ENCODE data around the gene DDX28. TPM values are rescaled to one million over a fixed set of nuclear protein-coding genes. Genes with fewer than 3 reads are reported as not detected.
A peak's percentile ranks its signal among the peaks of the same experiment; 100 is the strongest.

The DDX28 gene
- total and polyA plus RNA-seq, 9 of the 15 experiments (the other 6 are each of a cell fraction or from before 2014, with no cell fraction given) = 2.8 to 24.5 (median 15.9) TPM

- no peak overlapping the region for H3K27ac ChIP-seq (ENCODE audit: extremely low read depth, low read depth, low read length)
- H3K9me3 ChIP-seq (replicated peaks; ENCODE audit: control insufficient read depth, insufficient read depth, low read depth, low read length) = no peaks in the 10 kb centered on the region
- H3K79me2 ChIP-seq (ENCODE audit: control insufficient read depth, insufficient read depth, low read length) = no peaks in the 10 kb centered on the region
- DNase-seq (ENCODE audit: extremely low read depth in 1 of 4, low spot score in 3 of 4) (peak; percentile 85 to 91 (median 88)), ATAC-seq (peak; percentile 100), FAIRE-seq (peak; percentile 95)
- H3K9me1 ChIP-seq (ENCODE audit: control insufficient read depth, insufficient read depth, low read length) = no peaks in the 10 kb centered on the region
- H4K20me1 ChIP-seq (replicated peaks; ENCODE audit: control insufficient read depth, insufficient read depth, low read length) = no peaks in the 10 kb centered on the region
- ChIA-PET CTCF (ENCODE audit: low intra/inter-chr PET ratio) (interaction anchor here (0.5 to 2.1 kb wide), 9 partner anchors 47 to 472 kb away, joined by 3 to 16 read pairs (median 4); no protein-coding TSS in a partner anchor), POLR2A (interaction anchor here (0.6 to 1.6 kb wide), 4 partner anchors 9 to 17 kb away, joined by 3 to 5 read pairs (median 4); partner anchors contain the start of genes DDX28 and DUS2)
- H2AFZ ChIP-seq (ENCODE audit: low read depth, low read length) = no peak overlapping the region
- H3K4me2 ChIP-seq (ENCODE audit: insufficient read depth, low read length) = no peak overlapping the region
- H3K27me3 ChIP-seq (ENCODE audit: control insufficient read depth in 2 of 2, insufficient read depth in 2 of 2, low read length in 2 of 2) = no peaks in the 10 kb centered on the region
- no peak overlapping the region for H3K4me3 ChIP-seq
- 51% methylated on average over 9 of the region's 14 CpGs for WGBS (ENCODE audit: insufficient coverage, low coverage, missing lambda C conversion rate)
- no peak overlapping the region for H3K9ac ChIP-seq (ENCODE audit: insufficient read depth in 1 of 2, low read depth in 2 of 2, low read length in 2 of 2)
- peaks cover 33% of the 10 kb centered on the region; the same call in 2 of the 3 replicates for H3K36me3 ChIP-seq (ENCODE audit: control insufficient read depth, insufficient read depth, low read length)
- no TSS peak for BruUV-seq (replicated peaks)
- intact Hi-C loops (cut with micrococcal nuclease) (loop anchor here (1.0 to 10.0 kb wide), 6 partner anchors 24 to 368 kb away; partner anchors contain the start of genes NRN1L and PSMB10), in situ Hi-C loops (cut with MboI) (loop anchor here (10.0 kb wide), 2 partner anchors 226 to 366 kb away; no protein-coding TSS in a partner anchor)
- H3K4me1 ChIP-seq (replicated peaks in 1 of 2; ENCODE audit: control insufficient read depth in 2 of 2, insufficient read depth in 2 of 2, low read length in 2 of 2) = peaks cover 0 to 2% of the 10 kb centered on the region in 2 experiments; a peak in 2 of 5 replicates
- TF ChIP-seq SIN3B (IDR thresholded peaks at IDR 0.05; ENCODE audit: low read depth) = peak; percentile 31; the same call in 1 of the 2 replicates
- TF ChIP-seq ZNF318 (IDR thresholded peaks at IDR 0.05; ENCODE audit: borderline replicate concordance in 1 of 2, low read depth in 1 of 2) = 0 out of 4 replicates have a peak, but pooled peaks of 1 of the 2 experiments have one; percentile 42
- no peak for TF ChIP-seq TCF15 (CRISPR knock-in tag; IDR thresholded peaks at IDR 0.05)
- no peak for TF ChIP-seq SLC30A9 (CRISPR knock-in tag; IDR thresholded peaks at IDR 0.05)
- TF ChIP-seq ZNF263 (CRISPR knock-in tag; IDR thresholded peaks at IDR 0.05; ENCODE audit: borderline replicate concordance) = peak; percentile 27; the same call in 1 of the 2 replicates
- peak; percentile 31; the same call in 1 of the 2 replicates for TF ChIP-seq GABPB1 (CRISPR knock-in tag; IDR thresholded peaks at IDR 0.05)
- peak; percentile 30; the same call in 1 of the 2 replicates for TF ChIP-seq ESRRA (IDR thresholded peaks at IDR 0.05; ENCODE audit: borderline replicate concordance, low read depth)
These were observed 17.7 kb upstream of the DDX28 start for GRCh38 chr16:68040506-68041288.

Measured in K562 (cell line).